ENCODE measurements around the gene HS1BP3.

- TF ChIP-seq RAD21 (conservative IDR thresholded peaks at IDR 0.05 in 1 of 2, IDR thresholded peaks at IDR 0.05 in 1 of 2) (no peak), CTCF (IDR thresholded peaks at IDR 0.05) (no peak), USF2 (IDR thresholded peaks at IDR 0.05) (no peak)
Measured at GRCh38 chr2:20638646-20639430, 12.1 kb downstream of the HS1BP3 start.

Data from A549 (cell line).